SH-SY5Y (cell line): ENCODE data around the gene REM2.
A peak's percentile ranks its signal among the peaks of the same experiment; 100 is the strongest.

Experiments used
- GATA2 ChIP-seq: IDR thresholded peaks from 2 replicates; pipeline ENCODE4 v1.6.1; 2011; ENCODE audit warnings: mild to moderate bottlenecking, low read depth, low read length
- GATA3 ChIP-seq: IDR thresholded peaks from 2 replicates; pipeline ENCODE4 v1.6.1; 2011; ENCODE audit warnings: low read depth, mild to moderate bottlenecking, low read length, moderate library complexity

Gene REM2

DNA sequence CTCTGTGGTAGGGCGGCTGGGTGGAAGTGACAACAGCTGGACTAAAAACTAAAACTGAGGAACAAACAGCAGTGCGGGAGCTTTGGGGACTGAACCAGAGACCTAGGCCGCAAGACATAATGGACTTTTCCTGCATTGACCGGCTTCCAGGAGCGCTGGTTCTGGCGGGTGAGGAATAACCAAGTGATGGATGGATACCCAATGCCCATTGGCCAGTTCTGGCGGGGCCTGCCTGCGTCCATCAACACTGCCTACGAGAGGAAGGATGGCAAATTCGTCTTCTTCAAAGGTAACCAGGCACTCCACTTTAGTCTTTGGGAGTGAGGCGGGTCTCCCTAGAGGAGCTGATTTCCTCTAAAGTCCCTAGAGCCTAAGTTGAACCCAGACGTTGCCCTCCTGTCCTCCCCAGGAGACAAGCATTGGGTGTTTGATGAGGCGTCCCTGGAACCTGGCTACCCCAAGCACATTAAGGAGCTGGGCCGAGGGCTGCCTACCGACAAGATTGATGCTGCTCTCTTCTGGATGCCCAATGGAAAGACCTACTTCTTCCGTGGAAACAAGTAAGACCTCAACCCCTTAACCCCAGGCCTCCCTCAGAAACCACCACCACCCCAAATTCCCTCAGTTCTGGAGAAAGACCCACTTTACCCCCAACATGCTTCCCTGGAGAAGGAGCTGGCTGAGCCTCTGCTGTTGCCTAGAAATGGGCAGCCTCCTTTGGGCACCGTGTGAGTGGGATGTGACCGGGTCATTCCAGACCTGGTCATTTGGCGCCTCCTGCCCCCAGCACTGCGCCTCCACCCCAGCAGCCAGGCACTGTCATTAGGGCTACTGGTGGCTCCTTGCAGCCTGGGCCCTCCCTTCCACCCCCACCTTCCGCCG, 38.6 kb upstream of the REM2 start:
- no peak for TF ChIP-seq GATA3
- TF ChIP-seq GATA2, result no peak

DNA sequence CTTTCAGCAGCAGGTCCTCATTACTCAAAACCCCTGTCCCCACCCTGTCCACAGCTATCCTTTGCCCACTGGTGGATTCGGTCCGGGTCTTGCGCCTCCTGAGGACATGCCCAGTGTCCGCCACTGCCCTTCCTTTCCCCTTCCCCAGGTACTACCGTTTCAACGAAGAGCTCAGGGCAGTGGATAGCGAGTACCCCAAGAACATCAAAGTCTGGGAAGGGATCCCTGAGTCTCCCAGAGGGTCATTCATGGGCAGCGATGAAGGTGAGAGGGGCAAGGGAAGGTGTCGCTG, 38.0 kb upstream of the REM2 start:
- TF ChIP-seq GATA3, result no peak
- TF ChIP-seq GATA2, result no peak

DNA sequence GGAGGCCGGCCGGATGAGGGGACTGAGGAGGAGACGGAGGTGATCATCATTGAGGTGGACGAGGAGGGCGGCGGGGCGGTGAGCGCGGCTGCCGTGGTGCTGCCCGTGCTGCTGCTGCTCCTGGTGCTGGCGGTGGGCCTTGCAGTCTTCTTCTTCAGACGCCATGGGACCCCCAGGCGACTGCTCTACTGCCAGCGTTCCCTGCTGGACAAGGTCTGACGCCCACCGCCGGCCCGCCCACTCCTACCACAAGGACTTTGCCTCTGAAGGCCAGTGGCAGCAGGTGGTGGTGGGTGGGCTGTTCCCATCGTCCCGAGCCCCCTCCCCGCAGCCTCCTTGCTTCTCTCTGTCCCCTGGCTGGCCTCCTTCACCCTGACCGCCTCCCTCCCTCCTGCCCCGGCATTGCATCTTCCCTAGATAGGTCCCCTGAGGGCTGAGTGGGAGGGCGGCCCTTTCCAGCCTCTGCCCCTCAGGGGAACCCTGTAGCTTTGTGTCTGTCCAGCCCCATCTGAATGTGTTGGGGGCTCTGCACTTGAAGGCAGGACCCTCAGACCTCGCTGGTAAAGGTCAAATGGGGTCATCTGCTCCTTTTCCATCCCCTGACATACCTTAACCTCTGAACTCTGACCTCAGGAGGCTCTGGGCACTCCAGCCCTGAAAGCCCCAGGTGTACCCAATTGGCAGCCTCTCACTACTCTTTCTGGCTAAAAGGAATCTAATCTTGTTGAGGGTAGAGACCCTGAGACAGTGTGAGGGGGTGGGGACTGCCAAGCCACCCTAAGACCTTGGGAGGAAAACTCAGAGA, 37.0 kb upstream of the REM2 start:
- no peak for TF ChIP-seq GATA2
- no peak for TF ChIP-seq GATA3

DNA sequence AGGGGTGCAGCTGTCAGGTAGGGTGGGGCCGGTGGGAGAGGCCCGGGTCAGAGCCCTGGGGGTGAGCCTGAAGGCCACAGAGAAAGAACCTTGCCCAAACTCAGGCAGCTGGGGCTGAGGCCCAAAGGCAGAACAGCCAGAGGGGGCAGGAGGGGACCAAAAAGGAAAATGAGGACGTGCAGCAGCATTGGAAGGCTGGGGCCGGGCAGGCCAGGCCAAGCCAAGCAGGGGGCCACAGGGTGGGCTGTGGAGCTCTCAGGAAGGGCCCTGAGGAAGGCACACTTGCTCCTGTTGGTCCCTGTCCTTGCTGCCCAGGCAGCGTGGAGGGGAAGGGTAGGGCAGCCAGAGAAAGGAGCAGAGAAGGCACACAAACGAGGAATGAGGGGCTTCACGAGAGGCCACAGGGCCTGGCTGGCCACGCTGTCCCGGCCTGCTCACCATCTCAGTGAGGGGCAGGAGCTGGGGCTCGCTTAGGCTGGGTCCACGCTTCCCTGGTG, 36.2 kb upstream of the REM2 start:
- TF ChIP-seq GATA3, result no peak
- TF ChIP-seq GATA2, result no peak

DNA sequence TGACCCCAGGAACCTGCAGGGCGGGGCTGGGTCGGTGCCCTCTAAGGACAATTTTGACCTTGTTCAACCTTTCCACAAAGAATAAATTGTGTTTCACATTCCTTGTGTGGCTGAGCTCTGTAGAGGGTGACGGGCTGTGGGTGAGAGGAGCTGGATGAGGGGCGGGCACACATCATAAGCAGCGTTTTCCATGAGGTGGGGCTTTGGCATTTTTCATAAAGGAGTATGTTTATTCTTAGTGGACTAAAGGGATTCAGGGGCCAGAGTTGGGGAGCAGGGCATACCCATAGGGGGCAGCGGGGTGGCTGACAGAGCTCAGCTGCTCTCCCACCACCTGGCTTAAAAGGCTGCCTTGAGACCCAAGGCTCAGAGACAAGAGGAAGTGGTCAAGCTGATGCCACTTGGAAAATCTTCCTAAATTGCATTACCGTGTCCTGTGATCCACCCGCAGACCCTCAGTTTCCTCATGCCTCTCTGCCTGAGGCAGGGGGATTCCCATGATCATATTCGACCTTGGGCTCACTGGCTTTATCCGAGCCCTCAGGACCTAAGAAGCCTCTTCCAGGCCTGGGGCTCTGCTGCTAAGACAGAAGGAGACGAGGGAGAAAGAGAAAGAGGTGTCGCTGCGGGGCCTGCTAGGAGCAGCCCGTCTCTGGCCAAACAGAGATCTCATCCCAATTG, 35.2 kb upstream of the REM2 start:
- TF ChIP-seq GATA3, result no peak
- no peak for TF ChIP-seq GATA2

DNA sequence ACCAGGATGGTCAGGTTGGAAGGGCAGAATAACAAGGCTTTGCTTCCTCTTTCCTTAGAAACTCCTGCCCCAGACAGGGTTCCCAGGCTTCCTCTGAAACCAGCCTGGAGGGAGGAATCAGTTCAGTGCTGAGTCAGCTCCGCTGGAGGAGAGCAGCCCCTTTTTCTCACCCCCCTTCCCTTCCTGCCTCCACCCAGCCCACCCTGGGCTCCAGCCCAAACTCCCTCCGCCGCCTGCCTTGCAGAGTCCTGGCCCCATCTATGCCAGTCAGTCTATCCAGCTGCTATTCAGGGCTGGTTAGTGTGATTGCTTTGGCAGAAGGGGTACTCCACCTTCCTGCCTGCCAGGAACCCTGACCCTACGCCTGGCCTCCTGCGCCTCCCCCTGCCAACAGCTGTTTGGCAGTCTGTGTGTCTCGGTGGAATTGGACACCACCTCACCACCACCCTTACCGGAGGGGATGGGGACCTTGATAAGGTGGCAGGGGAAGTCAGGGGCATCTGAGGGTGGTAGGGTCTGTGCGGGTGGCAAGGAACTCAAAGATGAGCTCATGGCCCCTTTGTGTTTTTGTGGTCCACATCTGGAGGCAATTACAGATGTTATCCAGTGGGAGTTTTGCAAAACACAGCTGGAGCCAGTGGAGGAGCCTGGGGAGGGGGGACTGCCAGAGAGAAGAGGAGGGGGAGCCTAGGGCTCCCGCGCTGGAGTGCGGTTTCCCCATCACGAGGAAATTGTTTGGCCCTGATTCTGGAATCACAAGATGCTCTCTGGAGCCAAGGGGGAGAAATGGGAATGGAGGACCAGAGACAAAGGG, 34.5 kb upstream of the REM2 start:
- TF ChIP-seq GATA3 (no peak), GATA2 (peak; percentile 66)

DNA sequence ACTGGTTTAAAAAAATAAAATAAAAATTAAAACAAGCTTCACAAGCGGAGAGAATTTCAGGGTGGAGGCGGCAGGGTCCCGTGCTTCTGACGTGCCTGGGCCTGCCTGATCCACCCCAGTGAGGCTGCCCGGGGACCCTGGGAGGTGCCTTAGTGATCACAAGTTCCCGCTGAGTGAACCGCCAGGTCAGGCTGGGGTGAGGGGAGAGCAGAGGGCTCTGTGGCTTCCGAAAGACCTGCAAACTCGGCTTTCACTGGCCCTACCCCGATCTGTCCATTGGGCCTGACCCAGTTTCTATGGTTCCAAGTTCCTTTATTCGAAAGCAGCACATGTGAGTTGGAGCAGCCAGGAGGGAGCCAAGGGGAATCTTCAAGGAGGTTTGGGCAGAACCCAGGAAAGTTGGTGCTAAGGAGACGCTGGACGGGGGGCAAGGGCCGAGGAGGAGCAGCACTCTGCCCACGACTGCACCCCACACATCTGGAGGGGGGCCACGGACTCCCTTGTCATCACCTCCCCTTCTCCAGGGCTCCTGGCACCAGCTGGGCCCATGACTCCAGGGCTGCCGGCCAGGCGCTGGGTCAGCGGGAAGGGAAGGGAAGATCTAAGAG, 33.7 kb upstream of the REM2 start:
- TF ChIP-seq GATA2, result no peak
- TF ChIP-seq GATA3, result no peak

DNA sequence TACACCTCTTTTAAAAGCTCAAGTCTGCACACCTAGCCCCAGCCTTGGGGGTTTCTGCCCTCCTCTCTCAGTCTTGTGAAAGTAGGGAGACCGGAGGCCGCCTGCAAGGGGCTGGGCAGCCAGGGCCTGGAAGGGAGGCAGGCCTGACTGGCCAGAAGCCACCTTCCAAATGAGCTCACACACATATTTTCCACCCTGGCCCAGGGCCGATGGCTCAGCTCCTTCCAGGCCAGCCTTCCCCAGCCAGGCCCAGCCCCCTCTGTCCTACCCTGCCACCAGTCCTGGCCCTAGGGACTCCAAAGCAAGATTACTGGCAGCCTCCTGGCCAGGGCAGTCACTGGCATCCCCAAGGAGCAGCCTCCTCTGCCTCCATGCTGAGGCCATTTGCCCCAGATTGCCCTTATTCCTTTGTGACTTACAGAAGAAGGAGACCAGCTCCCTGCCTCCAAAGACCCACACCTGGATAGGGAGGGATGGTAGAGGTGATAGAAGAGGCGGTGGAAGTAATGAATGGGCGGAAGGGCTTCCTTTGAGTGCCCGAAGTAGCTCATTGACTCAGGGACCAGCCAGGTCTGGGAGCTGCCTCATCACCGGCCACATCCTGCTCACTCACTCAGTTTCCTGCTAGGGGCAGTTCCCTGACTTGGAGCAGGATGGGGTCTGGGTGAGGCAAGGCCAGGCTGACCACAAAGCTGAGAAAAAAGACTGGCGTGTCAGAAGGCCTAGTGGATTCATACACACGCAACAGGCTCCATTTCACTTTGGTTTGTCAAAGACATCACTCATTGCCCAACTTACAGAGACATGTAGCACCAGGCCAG, 31.9 kb upstream of the REM2 start:
- TF ChIP-seq GATA3 (no peak), GATA2 (no peak)

DNA sequence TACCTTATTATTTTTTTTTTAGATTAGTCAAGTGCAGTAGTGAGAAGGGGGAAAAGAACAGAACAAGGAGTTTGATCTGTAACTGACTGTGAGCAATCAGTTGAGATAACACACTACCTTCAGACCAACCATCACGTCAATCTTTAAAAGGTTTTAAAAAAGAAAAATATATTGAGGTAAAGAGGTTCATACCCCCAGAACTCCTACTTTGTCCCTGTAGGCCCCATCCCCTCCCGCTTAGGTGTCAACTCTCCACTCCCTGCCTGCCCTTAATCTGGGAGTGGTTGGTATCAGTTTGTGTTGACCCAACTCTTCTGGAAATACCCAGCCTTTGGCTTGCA, 30.5 kb upstream of the REM2 start:
- no peak for TF ChIP-seq GATA2
- no peak for TF ChIP-seq GATA3

DNA sequence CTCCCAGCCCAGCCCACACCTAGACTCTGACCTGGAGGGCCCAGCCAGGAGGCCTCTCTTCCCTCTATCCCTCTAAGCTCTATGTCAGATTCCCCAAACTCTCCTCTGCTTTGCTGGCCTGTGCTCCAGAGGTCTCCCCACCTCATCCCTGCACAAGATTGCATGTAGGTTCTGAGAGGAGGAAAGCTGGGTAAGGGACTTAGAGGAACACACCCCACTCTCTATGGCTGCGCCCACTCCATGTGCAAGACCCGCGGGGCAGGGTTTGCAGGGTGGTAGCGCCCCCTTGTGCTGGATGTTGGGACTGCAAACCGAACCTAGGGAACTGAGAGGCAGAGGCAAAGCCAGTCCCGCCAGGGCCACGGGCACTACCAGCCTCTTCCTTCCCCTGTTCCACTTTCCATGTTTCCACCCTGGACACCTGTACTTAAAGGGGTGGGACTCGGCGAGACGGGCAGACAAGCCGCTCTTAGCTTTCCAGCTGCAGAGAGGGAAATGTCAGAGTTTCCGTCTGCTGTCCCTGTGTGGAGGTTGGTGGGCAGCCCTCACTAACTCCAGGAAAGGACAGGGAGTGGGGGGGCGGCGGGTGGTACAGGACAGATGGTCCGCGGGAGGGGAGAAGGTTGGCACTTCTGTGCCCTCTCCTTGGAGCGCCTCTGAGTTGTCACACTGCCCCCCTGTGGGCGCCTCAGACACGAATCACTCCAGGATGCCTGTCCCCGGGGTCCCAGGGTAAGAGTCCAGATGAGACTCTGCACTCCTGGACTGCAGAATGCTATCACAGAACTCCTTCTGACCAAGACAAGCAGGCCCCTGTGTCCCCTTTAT, 29.9 kb upstream of the REM2 start:
- TF ChIP-seq GATA2, result no peak
- TF ChIP-seq GATA3, result no peak

DNA sequence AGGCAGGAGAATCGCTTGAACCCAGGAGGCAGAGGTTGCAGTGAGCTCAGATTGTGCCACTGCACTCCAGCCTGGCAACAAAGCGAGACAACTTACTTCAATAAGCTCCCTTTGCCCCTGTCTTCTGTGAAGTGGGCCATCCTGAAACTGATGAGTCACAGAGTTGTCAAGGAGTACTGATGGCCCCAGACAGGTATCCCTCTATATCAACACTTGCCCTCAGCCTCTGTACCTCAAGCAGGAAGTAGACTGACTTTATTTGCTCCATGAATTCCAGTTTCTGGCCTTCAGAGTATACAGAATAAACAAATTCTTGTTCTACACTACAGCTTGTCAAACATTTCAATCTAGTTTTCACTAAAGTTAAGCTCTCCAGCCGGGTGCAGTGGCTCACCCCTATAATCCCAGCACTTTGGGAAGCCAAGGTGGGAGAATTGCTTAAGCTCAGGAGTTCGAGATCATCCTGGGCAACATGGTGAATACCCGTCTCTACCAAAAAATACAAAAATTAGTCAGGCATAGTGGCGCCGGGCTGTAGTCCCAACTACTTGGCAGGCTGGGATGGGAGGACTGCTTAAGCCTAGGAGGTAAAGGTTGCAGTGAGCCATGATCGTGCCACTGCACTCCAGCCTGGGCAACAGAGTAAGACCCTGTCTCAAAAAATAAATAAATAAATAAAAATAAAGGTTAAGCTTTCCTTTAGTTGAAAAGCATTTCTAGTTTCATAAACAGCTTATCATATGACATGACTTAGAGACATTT, 27.9 kb upstream of the REM2 start:
- no peak for TF ChIP-seq GATA3
- no peak for TF ChIP-seq GATA2
